K562 (cell line): ENCODE measurements around the gene ZSCAN29. TPM values are rescaled to one million over a fixed set of nuclear protein-coding genes. Genes with fewer than 3 reads are reported as not detected.

Experiments used
- ATAC-seq: fragments of 200-7000 bp; cut with Tn5 transposase; 3 replicates; pipeline ENCODE4 v1.9.1; 2020; ENCODE audit warnings: moderate library complexity
- BruUV-seq: library from RNA; stranded (reverse); fragments of 400-500 nt; replicated peaks from 2 replicates; lab custom pipeline; 2021; lab: Mats Ljungman, UMichigan
- CTCF ChIA-PET: fragments of 300-600 bp; formaldehyde crosslinking; extraction: SDS; loops from one replicate; lab custom pipeline; 2021; ENCODE audit warnings: low intra/inter-chr PET ratio; lab: Yijun Ruan, JAX
- POLR2A ChIA-PET: fragments of 300-600, 350-650 bp; sonication (Branson Sonifier 250); formaldehyde crosslinking; extraction: SDS; loops from one replicate; lab custom pipeline; 2021; ENCODE audit warnings: antibody characterized with exemption, inconsistent platforms; lab: Yijun Ruan, JAX
- DNase-seq, 4 experiments: peaks; one replicate each; pipeline versions ENCODE4 v3.0.0 to v3.0.0-alpha.2; 2011 to 2018; ENCODE audit warnings: low spot score in 3 of 4, mixed read lengths in 3 of 4; ENCODE audit errors: extremely low read depth in 1 of 4
- FAIRE-seq: peaks from 2 replicates; lab custom pipeline; 2011; peaks lifted over from hg19 to GRCh38; lab: Jason Lieb, UNC
- H2AFZ ChIP-seq: 2 replicates; pipeline ENCODE4 v1.6.0; 2011; ENCODE audit warnings: low read depth, low read length, control low read depth, inconsistent platforms
- H3K27ac ChIP-seq: fragments of 200-600 bp; 3 replicates; pipeline ENCODE4 v1.8.0; 2011; ENCODE audit warnings: low read depth, mild to moderate bottlenecking, control low read depth, inconsistent platforms, low read length, moderate library complexity, mixed read lengths; ENCODE audit errors: extremely low read depth
- H3K27me3 ChIP-seq, 2 experiments: fragments of 300-600 bp in 1 of 2; 2 replicates in 1 of 2; 3 replicates in 1 of 2; pipeline versions ENCODE4 v1.6.0 to v1.8.0; 2011; ENCODE audit warnings: inconsistent platforms in 2 of 2, low read length in 2 of 2, mild to moderate bottlenecking in 1 of 2, mixed read lengths in 1 of 2, moderate library complexity in 1 of 2; ENCODE audit not compliant: control insufficient read depth in 2 of 2, insufficient read depth in 2 of 2
- H3K36me3 ChIP-seq: fragments of 300-600 bp; 3 replicates; pipeline ENCODE4 v1.8.0; 2011; ENCODE audit warnings: mild to moderate bottlenecking, low read length, inconsistent platforms; ENCODE audit not compliant: control insufficient read depth, insufficient read depth
- H3K4me1 ChIP-seq, 2 experiments: fragments of 200-600 bp in 1 of 2; replicated peaks in 1 of 2; 2 replicates in 1 of 2; 3 replicates in 1 of 2; pipeline versions ENCODE4 v1.5.1 to v1.8.0; 2011; ENCODE audit warnings: inconsistent platforms in 2 of 2, low read length in 2 of 2, mild to moderate bottlenecking in 1 of 2, mixed read lengths in 1 of 2, moderate library complexity in 1 of 2; ENCODE audit not compliant: control insufficient read depth in 2 of 2, insufficient read depth in 2 of 2
- H3K4me2 ChIP-seq: 2 replicates; pipeline ENCODE4 v1.6.1; 2011; ENCODE audit warnings: low read length, control low read depth, inconsistent platforms, mixed read lengths; ENCODE audit not compliant: insufficient read depth
- H3K4me3 ChIP-seq: fragments of 200-600 bp; sonication (generic), shearing (Covaris generic); 2 replicates; pipeline ENCODE4 v1.5.1; 2016; ENCODE audit warnings: control low read depth, inconsistent platforms
- H3K79me2 ChIP-seq: fragments of 200-600 bp; 3 replicates; pipeline ENCODE4 v1.8.0; 2011; ENCODE audit warnings: low read length, inconsistent platforms; ENCODE audit not compliant: control insufficient read depth, insufficient read depth
- H3K9ac ChIP-seq, 2 experiments: 2 replicates each; pipeline versions ENCODE4 v1.6.0 to v1.6.1; 2011; ENCODE audit warnings: low read depth in 2 of 2, low read length in 2 of 2, control low read depth in 1 of 2, inconsistent platforms in 1 of 2, mild to moderate bottlenecking in 1 of 2, mixed read lengths in 1 of 2; ENCODE audit not compliant: insufficient read depth in 1 of 2
- H3K9me1 ChIP-seq: one replicate; pipeline ENCODE4 v1.6.0; 2011; ENCODE audit warnings: inconsistent platforms, mild to moderate bottlenecking, low read length, moderate library complexity; ENCODE audit not compliant: control insufficient read depth, insufficient read depth
- H3K9me3 ChIP-seq: replicated peaks from 2 replicates; pipeline ENCODE4 v1.5.1; 2011; ENCODE audit warnings: low read depth, low read length, inconsistent platforms; ENCODE audit not compliant: control insufficient read depth, insufficient read depth
- H4K20me1 ChIP-seq: replicated peaks from 2 replicates; pipeline ENCODE4 v1.6.1; 2011; ENCODE audit warnings: low read length, inconsistent platforms, mixed read lengths; ENCODE audit not compliant: control insufficient read depth, insufficient read depth
- ADNP ChIP-seq: fragments of 200-800 bp; sonication (Bioruptor generic); IDR thresholded peaks from 2 replicates; pipeline ENCODE4 v1.6.1; 2016; ENCODE audit warnings: missing genetic modification characterization, missing compliant biosample characterization
- CBX5 ChIP-seq: IDR thresholded peaks from 2 replicates; pipeline ENCODE4 v1.6.1; 2014; ENCODE audit warnings: low read depth, borderline replicate concordance
- EP300 ChIP-seq: IDR thresholded peaks from 2 replicates; pipeline ENCODE4 v1.6.1; 2012; ENCODE audit warnings: low read length, improper control_type of control experiment
- FIP1L1 ChIP-seq: fragments of 200-400 bp; formaldehyde crosslinking; IDR thresholded peaks from 2 replicates; pipeline ENCODE4 v1.6.1; 2018; ENCODE audit warnings: mild to moderate bottlenecking, low read depth, low read length; ENCODE audit not compliant: poor library complexity, severe bottlenecking
- MAZ ChIP-seq, 2 experiments: fragments of 450-650 bp in 1 of 2; sonication (generic) in 1 of 2; formaldehyde crosslinking; IDR thresholded peaks in 1 of 2; conservative IDR thresholded peaks in 1 of 2; 2 replicates each; pipeline versions ENCODE4 v1.4.0 to v1.5.0; 2020; ENCODE audit warnings: mild to moderate bottlenecking in 1 of 2, missing genetic modification reagents in 1 of 2
- NKRF ChIP-seq: fragments of 450-650 bp; IDR thresholded peaks from 2 replicates; pipeline ENCODE4 v1.6.1; 2016; ENCODE audit warnings: borderline replicate concordance
- PCBP1 ChIP-seq: fragments of 200-400 bp; formaldehyde crosslinking; IDR thresholded peaks from 2 replicates; pipeline ENCODE4 v1.6.1; 2018; ENCODE audit warnings: mild to moderate bottlenecking, low read depth, low read length; ENCODE audit not compliant: poor library complexity, severe bottlenecking
- PTTG1 ChIP-seq: fragments of 450-650 bp; IDR thresholded peaks from 2 replicates; pipeline ENCODE4 v1.6.1; 2016; ENCODE audit warnings: low read depth, mild to moderate bottlenecking, missing genetic modification characterization, missing compliant biosample characterization
- SIN3A ChIP-seq, 2 experiments: fragments of 150-350 bp in 1 of 2; IDR thresholded peaks; 2 replicates each; pipeline ENCODE4 v1.6.1; 2011 to 2016; ENCODE audit warnings: borderline replicate concordance in 2 of 2, low read depth in 2 of 2, low read length in 2 of 2, mild to moderate bottlenecking in 2 of 2, moderate library complexity in 2 of 2; ENCODE audit not compliant: control insufficient read depth in 1 of 2
- TEAD1 ChIP-seq, 2 experiments: fragments of 450-650 bp in 1 of 2; sonication (generic) in 1 of 2; formaldehyde crosslinking; IDR thresholded peaks; 2 replicates each; pipeline versions ENCODE4 v1.4.0 to v1.8.0; 2020 to 2022; ENCODE audit warnings: mild to moderate bottlenecking in 2 of 2, missing genetic modification reagents in 1 of 2
- ZNF316 ChIP-seq: fragments of 450-650 bp; IDR thresholded peaks from 2 replicates; pipeline ENCODE4 v1.6.1; 2016
- ZNF609 ChIP-seq: sonication (generic); formaldehyde crosslinking; IDR thresholded peaks from 2 replicates; pipeline ENCODE4 v1.8.1; 2023; ENCODE audit warnings: missing genetic modification reagents, mild to moderate bottlenecking, borderline replicate concordance
- WGBS: fragments of 100-300 bp; shearing (Covaris generic); methylation state at CpG from one replicate; pipeline ENCODE4 v1.1.6; 2016; ENCODE audit warnings: low coverage, mixed read lengths; ENCODE audit not compliant: insufficient coverage; ENCODE audit errors: missing lambda C conversion rate; 5-methylcytosine and 5-hydroxymethylcytosine counted together
- in situ Hi-C: fragments of 300-500 bp; cut with MboI; formaldehyde crosslinking; loops from 4 replicates; pipeline ENCODE4 v1.15.0; 2018; ENCODE audit warnings: inconsistent platforms, mixed read lengths
- intact Hi-C: fragments of 100-400 bp; cut with micrococcal nuclease; formaldehyde crosslinking; loops from 2 replicates; pipeline ENCODE4 v1.14.2; 2022
- polyA plus RNA-seq, 8 experiments: library from polyadenylated mRNA; depleted of rRNA in 4 of 8; stranded (reverse) in 5 of 8; unstranded in 3 of 8; fragments of >200 nt; fragmentation: Nextera tagmentation in 2 of 8; fragmentation: Illumina TruSeq in 1 of 8; extraction: Ambion mirVana in 2 of 8; extraction: Trizol in 1 of 8; gene quantifications; 2 replicates each; pipeline versions ENCODE4 v1.2.1 to v1.2.3, GENCODE V29; 2011 to 2014; ENCODE audit warnings: inconsistent platforms in 1 of 8, missing spikeins in 1 of 8
- total RNA-seq, 7 experiments: library from RNA; depleted of rRNA in 6 of 7; stranded (reverse); fragments of >200 nt in 6 of 7; fragmentation: Illumina TruSeq in 2 of 7; extraction: Trizol in 2 of 7; gene quantifications; 2 replicates each; pipeline versions ENCODE4 v1.2.1 to v1.2.3, GENCODE V29; 2011 to 2021; ENCODE audit warnings: low replicate concordance in 1 of 7

Gene ZSCAN29
- total and polyA plus RNA-seq, 9 of the 15 experiments (the other 6 are each of a cell fraction or from before 2014, with no cell fraction given) = 2.5 to 28.6 (median 19.7) TPM

GRCh38 chr15:43370310-43370974 is 401 bp downstream of the ZSCAN29 start:
- Histone ChIP-seq H3K9me1 (no peaks in the 10 kb centered on the region), H3K27me3 (no peaks in the 10 kb centered on the region), H3K36me3 (peaks cover 57% of the 10 kb centered on the region), H3K79me2 (peaks cover 66% of the 10 kb centered on the region), H3K9me3 (no peaks in the 10 kb centered on the region), H2AFZ (peak overlapping the region; percentile 98), H3K9ac (peak overlapping the region; percentile 83 to 98), H3K4me3 (peak overlapping the region; percentile 74), H3K4me2 (peak overlapping the region; percentile 93), H3K27ac (peak overlapping the region; percentile 89), H4K20me1 (0 out of 2 replicates have a peak, but pooled peaks cover 5% of the 10 kb centered on the region), H3K4me1 (peaks cover 13 to 16% of the 10 kb centered on the region in 2 experiments; a peak in 4 of 5 replicates)
- intact Hi-C loops = loop anchor here (5.0 kb wide), 1 partner anchor 142 kb away; no protein-coding TSS in a partner anchor
- FAIRE-seq (peak; percentile 75), ATAC-seq (peak; percentile 82), DNase-seq (peak; percentile 59 to 64 (median 63))
- BruUV-seq = no TSS peak
- ChIA-PET CTCF (interaction anchor here (0.6 kb wide), 1 partner anchor 140 kb away, joined by 8 read pairs; no protein-coding TSS in a partner anchor), POLR2A (interaction anchor here (0.6 to 1.8 kb wide), 6 partner anchors 9 to 93 kb away, joined by 3 to 6 read pairs (median 3); no protein-coding TSS in a partner anchor)
- 0% methylated on average over 29 of the region's 45 CpGs for WGBS
- in situ Hi-C loops = no loop called here
- peak; percentile 64 for TF ChIP-seq PCBP1
- TF ChIP-seq CBX5 = no peak
- TF ChIP-seq TEAD1 (CRISPR knock-in tag; IDR thresholded peaks at IDR 0.05) = 0 out of 4 replicates have a peak, but pooled peaks of 1 of the 2 experiments have one; percentile 8
- no peak for TF ChIP-seq PTTG1
- peak; percentile 17 for TF ChIP-seq FIP1L1
- TF ChIP-seq MAZ (CRISPR knock-in tag; conservative IDR thresholded peaks at IDR 0.05 in 1 of 2, IDR thresholded peaks at IDR 0.05 in 1 of 2) = 0 out of 4 replicates have a peak, but pooled peaks of 1 of the 2 experiments have one; percentile 7
- no peak for TF ChIP-seq ZNF609
- peak; percentile 90 to 93; a peak in 3 of 4 replicates for TF ChIP-seq SIN3A (IDR thresholded peaks at IDR 0.05; ENCODE audit: borderline replicate concordance in 2 of 2, control insufficient read depth in 1 of 2, low read depth in 2 of 2, low read length in 2 of 2)
- TF ChIP-seq ZNF316 = no peak
- no peak for TF ChIP-seq ADNP
- TF ChIP-seq NKRF = peak; percentile 57; the same call in 1 of the 2 replicates
- TF ChIP-seq EP300 = no peak
